ENCODE results near the gene PLPPR5. TPM values are rescaled to one million over a fixed set of nuclear protein-coding genes. Genes with fewer than 3 reads are reported as not detected.

Gene PLPPR5
- total and polyA plus RNA-seq, 2 experiments from 2014 or later = not detected

DNA sequence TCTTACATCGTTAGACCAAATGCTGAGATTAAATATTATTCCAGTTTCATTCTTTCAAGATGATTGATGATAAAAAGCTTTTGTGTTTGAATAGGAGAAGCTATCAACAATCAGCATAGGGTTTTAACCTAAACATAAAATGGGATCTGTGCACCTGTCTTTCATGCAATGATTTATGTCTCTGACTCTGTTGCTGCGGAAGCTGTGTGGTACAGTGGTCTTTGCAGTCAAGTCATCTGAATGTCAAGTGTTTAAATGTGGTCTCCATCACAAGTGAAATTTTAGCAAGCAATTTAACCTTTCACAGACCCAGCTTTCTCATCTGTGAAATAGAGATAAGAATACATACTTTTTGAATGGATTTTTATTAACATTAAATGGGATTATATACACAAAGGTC, 107.2 kb downstream of the PLPPR5 start:
- no peaks in the 10 kb centered on the region for H3F3A ChIP-seq (ENCODE audit: insufficient read depth)
- H3K79me2 ChIP-seq (ENCODE audit: insufficient read depth) = no peaks in the 10 kb centered on the region
- H3K9me2 ChIP-seq (ENCODE audit: insufficient read depth) = no peaks in the 10 kb centered on the region
- no peaks in the 10 kb centered on the region for H3K27me3 ChIP-seq (replicated peaks; ENCODE audit: insufficient read depth)
- TF ChIP-seq EZH2 (IDR thresholded peaks at IDR 0.05; ENCODE audit: insufficient read depth, poor library complexity, severe bottlenecking) (no peak), EZH2phosphoT487 (IDR thresholded peaks at IDR 0.05; ENCODE audit: insufficient read depth, low read depth) (no peak)
- H3K4me3 ChIP-seq = no peak overlapping the region
- H3K27ac ChIP-seq = no peak overlapping the region
- in situ Hi-C loops (cut with MboI) = no loop called here
- WGBS, 2 experiments (ENCODE audit: low coverage in 1 of 2, low lambda C conversion rate in 2 of 2, missing lambda C conversion rate in 2 of 2) = 90 to 92% methylated on average over 2 of the region's 2 CpGs
- no peak overlapping the region for H3K9ac ChIP-seq
- DNase-seq = no peak
- no peaks in the 10 kb centered on the region for H3K36me3 ChIP-seq (ENCODE audit: low read depth)
- no peak overlapping the region for H2AFZ ChIP-seq
- no peaks in the 10 kb centered on the region for H3K9me3 ChIP-seq (ENCODE audit: low read depth)
- H4K20me1 ChIP-seq (ENCODE audit: insufficient read depth) = no peaks in the 10 kb centered on the region
- H3K4me2 ChIP-seq (ENCODE audit: unreplicated experiment) = no peak overlapping the region
- no peaks in the 10 kb centered on the region for H3K4me1 ChIP-seq (ENCODE audit: insufficient read depth)

DNA sequence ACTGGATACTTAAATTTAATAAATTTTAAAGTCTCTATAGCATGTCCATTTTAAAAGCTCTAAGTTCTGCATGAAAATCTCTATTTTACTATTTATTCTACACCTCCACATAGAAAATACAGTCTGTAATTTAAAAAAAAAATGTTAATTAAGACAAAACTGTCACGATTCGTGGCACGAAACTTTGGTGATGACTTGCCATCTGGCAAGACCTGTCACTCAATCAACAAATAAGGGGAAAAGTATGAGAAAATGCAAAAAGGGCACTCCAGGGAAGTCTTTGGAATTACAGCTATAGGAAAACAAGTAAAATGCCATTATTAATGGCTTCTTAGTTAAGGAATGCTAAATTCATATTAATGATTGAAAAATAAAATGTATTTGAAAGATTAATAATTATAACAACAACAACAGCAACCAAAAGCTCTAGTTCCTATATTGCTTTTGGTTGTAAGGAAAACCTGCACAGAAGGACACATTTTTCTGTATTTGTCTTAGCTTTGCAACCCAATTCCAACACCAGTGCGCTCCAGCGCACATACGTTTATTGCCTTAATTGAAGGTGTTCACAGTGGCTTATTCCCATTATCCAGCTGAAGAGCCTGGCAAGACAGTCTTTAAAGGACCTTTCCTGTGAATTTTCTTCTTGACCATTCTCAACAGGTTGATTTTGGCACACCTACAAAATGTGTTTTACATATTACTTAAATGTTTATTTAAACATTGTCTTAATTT, 107.8 kb downstream of the PLPPR5 start:
- no peak overlapping the region for H3K4me3 ChIP-seq
- DNase-seq = no peak
- 93 to 95% methylated on average over 6 of the region's 6 CpGs for WGBS, 2 experiments (ENCODE audit: low coverage in 1 of 2, low lambda C conversion rate in 2 of 2, missing lambda C conversion rate in 2 of 2)
- no peak overlapping the region for H3K9ac ChIP-seq
- no peaks in the 10 kb centered on the region for H3K4me1 ChIP-seq (ENCODE audit: insufficient read depth)
- no peaks in the 10 kb centered on the region for H3F3A ChIP-seq (ENCODE audit: insufficient read depth)
- H4K20me1 ChIP-seq (ENCODE audit: insufficient read depth) = no peaks in the 10 kb centered on the region
- no peak overlapping the region for H3K4me2 ChIP-seq (ENCODE audit: unreplicated experiment)
- no peaks in the 10 kb centered on the region for H3K27me3 ChIP-seq (replicated peaks; ENCODE audit: insufficient read depth)
- H3K27ac ChIP-seq = no peak overlapping the region
- no peak overlapping the region for H2AFZ ChIP-seq
- H3K9me2 ChIP-seq (ENCODE audit: insufficient read depth) = no peaks in the 10 kb centered on the region
- no peaks in the 10 kb centered on the region for H3K9me3 ChIP-seq (ENCODE audit: low read depth)
- no peaks in the 10 kb centered on the region for H3K36me3 ChIP-seq (ENCODE audit: low read depth)
- TF ChIP-seq EZH2phosphoT487 (IDR thresholded peaks at IDR 0.05; ENCODE audit: insufficient read depth, low read depth) = no peak
- no peak for TF ChIP-seq EZH2 (IDR thresholded peaks at IDR 0.05; ENCODE audit: insufficient read depth, poor library complexity, severe bottlenecking)
- in situ Hi-C loops (cut with MboI) = no loop called here
- H3K79me2 ChIP-seq (ENCODE audit: insufficient read depth) = no peaks in the 10 kb centered on the region

DNA sequence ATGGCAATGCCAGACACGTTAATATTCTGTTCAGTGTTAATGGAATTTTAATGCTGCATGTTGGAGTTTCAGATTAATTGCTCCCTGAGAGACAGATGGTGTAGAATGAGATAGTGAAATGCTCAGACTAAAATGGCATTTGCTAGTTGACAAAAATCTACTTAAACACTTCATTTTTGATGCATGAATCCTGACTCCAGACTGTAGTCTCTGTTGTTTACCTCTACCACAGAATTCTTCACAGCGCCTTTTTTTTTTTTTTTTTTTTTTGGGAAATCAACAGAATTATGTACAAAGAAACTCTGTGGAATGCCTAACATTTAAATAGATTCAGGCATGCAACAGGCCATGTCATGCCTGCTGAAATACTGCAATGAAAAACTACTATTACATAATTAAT, 111.3 kb downstream of the PLPPR5 start:
- no peak overlapping the region for H3K27ac ChIP-seq
- TF ChIP-seq EZH2 (IDR thresholded peaks at IDR 0.05; ENCODE audit: insufficient read depth, poor library complexity, severe bottlenecking) = no peak
- no peak for TF ChIP-seq EZH2phosphoT487 (IDR thresholded peaks at IDR 0.05; ENCODE audit: insufficient read depth, low read depth)
- in situ Hi-C loops (cut with MboI) = no loop called here

GRCh38 chr1:98888869-98889268, 115.8 kb downstream of the PLPPR5 start:
- no peak for TF ChIP-seq EZH2phosphoT487 (IDR thresholded peaks at IDR 0.05; ENCODE audit: insufficient read depth, low read depth)
- TF ChIP-seq EZH2 (IDR thresholded peaks at IDR 0.05; ENCODE audit: insufficient read depth, poor library complexity, severe bottlenecking) = no peak
- no peaks in the 10 kb centered on the region for H3K27me3 ChIP-seq (replicated peaks; ENCODE audit: insufficient read depth)
- no peaks in the 10 kb centered on the region for H3K9me3 ChIP-seq (ENCODE audit: low read depth)
- H3K4me3 ChIP-seq = no peak overlapping the region
- no peak for DNase-seq
- in situ Hi-C loops (cut with MboI) = no loop called here
- H2AFZ ChIP-seq = no peak overlapping the region
- H4K20me1 ChIP-seq (ENCODE audit: insufficient read depth) = no peaks in the 10 kb centered on the region
- no peaks in the 10 kb centered on the region for H3K4me1 ChIP-seq (ENCODE audit: insufficient read depth)
- no peak overlapping the region for H3K27ac ChIP-seq
- H3K79me2 ChIP-seq (ENCODE audit: insufficient read depth) = no peaks in the 10 kb centered on the region
- no peak overlapping the region for H3K4me2 ChIP-seq (ENCODE audit: unreplicated experiment)
- H3K9ac ChIP-seq = no peak overlapping the region
- no peaks in the 10 kb centered on the region for H3K36me3 ChIP-seq (ENCODE audit: low read depth)
- no peaks in the 10 kb centered on the region for H3K9me2 ChIP-seq (ENCODE audit: insufficient read depth)
- no peaks in the 10 kb centered on the region for H3F3A ChIP-seq (ENCODE audit: insufficient read depth)

More for the DNA sequence above, 111.3 kb downstream of the PLPPR5 start:
- H3K79me2 ChIP-seq (ENCODE audit: insufficient read depth) = no peaks in the 10 kb centered on the region
- H3K36me3 ChIP-seq (ENCODE audit: low read depth) = no peaks in the 10 kb centered on the region
- H3K4me1 ChIP-seq (ENCODE audit: insufficient read depth) = no peaks in the 10 kb centered on the region
- 87 to 92% methylated on average over 2 of the region's 2 CpGs for WGBS, 2 experiments (ENCODE audit: low coverage in 1 of 2, low lambda C conversion rate in 2 of 2, missing lambda C conversion rate in 2 of 2)
- H2AFZ ChIP-seq = no peak overlapping the region
- no peak overlapping the region for H3K4me3 ChIP-seq
- no peaks in the 10 kb centered on the region for H3K9me2 ChIP-seq (ENCODE audit: insufficient read depth)
- no peaks in the 10 kb centered on the region for H3F3A ChIP-seq (ENCODE audit: insufficient read depth)
- no peaks in the 10 kb centered on the region for H3K9me3 ChIP-seq (ENCODE audit: low read depth)
- no peaks in the 10 kb centered on the region for H4K20me1 ChIP-seq (ENCODE audit: insufficient read depth)
- H3K4me2 ChIP-seq (ENCODE audit: unreplicated experiment) = no peak overlapping the region
- H3K27me3 ChIP-seq (replicated peaks; ENCODE audit: insufficient read depth) = no peaks in the 10 kb centered on the region
- no peak overlapping the region for H3K9ac ChIP-seq
- DNase-seq = no peak

All from GM23248 (cell line).